Left lobe of liver (tissue), 2 donors: ENCODE measurements around the gene TGFB2. TPM values are rescaled to one million over a fixed set of nuclear protein-coding genes. Genes with fewer than 3 reads are reported as not detected.
A peak's percentile ranks its signal among the peaks of the same experiment; 100 is the strongest.

Experiments
- ATAC-seq: fragments of 200-7000 bp; cut with Tn5 transposase; one replicate; pipeline ENCODE4 v1.9.1; 2020; ENCODE audit warnings: mild to moderate bottlenecking, moderate library complexity
- DNase-seq: peaks from one replicate; pipeline ENCODE4 v3.0.0-alpha.2; 2020; ENCODE audit warnings: low spot score
- total RNA-seq: library from RNA; stranded (reverse); gene quantifications from one replicate; pipeline ENCODE4 v1.2.1, GENCODE V29; 2021
- donor health status: DM: no; HTN: no; CAD: no; lungs with moderate emphysema.
- donor health status: DM: no; HTN: yes; CAD: no.

Gene TGFB2
- total RNA-seq, 1 donor from 2014 or later = 0.20 TPM

DNA sequence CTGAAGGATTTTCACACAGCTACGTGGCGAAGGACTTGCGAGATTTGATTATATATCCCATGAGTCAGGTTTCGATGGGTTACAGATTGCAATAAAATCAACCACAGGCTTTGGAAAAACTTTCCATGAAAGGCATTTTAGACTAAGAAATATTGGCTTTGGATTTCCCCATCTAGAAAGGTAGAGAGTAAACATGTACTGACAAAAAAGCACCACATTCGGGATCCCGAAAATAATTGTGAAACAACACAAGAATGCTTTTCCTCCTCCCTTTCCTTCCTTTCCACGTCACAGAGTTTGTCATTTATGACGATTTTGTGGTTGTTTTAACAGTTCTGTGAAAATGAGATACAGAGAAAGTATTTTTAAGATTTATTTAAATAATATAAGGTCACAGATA is 38.5 kb downstream of the TGFB2 start:
- ATAC-seq (no peak), DNase-seq (no peak)

DNA sequence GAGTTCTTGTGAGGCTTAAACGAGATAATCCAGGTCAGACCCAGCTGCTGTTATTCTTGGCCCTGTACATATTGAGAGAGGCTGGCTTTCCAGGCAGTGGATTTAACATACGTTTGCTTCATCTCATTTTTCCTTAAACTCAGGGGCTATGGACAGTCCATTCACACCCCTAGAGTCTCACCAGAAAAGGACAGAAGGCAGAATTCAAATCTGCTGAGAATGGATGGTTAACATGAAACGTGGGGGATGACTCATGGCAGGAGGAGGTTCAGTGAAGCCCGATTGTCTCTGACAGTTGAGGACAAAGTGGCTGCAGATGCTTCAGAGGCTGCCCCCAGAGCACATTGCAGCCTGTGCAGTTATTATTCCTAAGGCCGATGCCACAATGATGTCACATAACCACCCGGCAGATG is 39.5 kb downstream of the TGFB2 start:
- DNase-seq = no peak
- ATAC-seq = no peak

DNA sequence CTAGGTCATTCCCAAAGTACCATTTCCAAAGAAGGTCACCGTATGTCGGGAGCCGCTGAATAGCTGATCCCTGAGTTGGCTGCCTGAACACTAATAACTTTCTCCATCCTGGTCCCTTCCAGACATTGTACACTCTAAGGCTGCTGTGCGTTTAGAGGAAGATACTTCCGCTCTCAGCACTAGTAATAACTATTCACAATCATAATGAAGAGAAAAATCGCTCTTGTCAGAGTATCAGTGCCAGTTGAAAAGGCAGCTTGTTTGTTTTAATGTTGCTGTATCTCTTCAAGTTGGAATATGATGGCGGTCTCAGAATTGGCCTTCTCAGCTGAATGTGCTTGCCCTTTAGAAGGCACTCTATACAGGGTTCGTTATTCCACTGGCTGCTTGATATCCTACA is 43.5 kb downstream of the TGFB2 start:
- ATAC-seq = no peak
- DNase-seq = no peak

DNA sequence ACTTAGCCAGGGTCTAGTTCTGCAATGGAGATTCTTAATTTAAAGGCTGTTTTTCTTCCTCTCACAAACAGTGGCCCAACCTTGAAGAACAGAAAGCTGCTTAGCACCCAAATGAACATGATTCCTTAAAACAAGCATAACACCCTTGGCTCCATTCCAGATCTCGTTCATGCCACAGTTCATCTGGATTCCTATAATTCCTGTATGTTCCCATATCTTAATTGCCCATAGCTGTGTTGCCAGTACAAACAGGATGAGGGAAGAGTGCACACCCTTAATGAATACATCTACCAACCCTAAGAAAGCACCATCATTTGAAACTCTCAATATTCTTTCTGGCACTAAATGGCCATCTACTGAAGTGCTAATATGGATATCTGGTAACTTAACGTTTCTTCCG is 45.5 kb downstream of the TGFB2 start:
- no peak for ATAC-seq
- DNase-seq = no peak

DNA sequence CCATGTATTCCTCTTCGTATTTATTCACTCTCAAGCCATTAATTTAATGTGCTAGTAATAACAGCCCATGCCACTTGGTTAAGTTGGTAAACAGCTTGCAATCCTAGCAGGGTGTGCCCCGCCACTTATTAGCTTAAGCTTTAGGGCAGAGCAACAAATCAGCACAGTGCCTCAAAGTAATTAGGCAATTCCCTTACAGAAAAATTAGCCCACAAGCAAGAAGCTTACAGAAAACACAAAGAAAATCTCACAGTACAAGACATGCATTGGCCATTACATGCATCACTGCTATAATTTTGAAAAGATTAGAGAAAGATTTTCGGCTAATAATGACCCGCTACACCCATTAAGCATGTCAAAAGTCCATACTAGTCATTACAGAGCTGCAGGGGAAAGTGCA is 47.6 kb downstream of the TGFB2 start:
- DNase-seq (no peak), ATAC-seq (no peak)

DNA sequence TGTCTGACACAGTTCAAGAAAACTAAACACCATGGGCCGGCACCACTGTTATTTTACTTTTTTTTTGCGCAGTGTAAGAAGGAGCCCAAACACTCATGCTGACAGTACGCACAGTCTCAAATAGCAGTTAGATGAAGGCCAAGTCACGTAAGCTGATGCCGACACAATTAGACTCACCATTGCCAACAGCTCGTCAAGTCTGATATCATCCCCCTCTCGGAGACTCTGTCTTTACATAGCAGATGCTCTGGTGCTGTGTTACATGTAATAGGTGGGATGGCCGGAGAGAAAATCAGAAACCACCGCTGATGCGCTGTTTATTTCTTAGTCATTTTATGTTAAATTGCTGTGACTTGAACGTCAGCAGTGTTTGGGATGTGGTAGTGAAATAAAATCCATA is 49.3 kb downstream of the TGFB2 start:
- ATAC-seq (no peak), DNase-seq (no peak)

DNA sequence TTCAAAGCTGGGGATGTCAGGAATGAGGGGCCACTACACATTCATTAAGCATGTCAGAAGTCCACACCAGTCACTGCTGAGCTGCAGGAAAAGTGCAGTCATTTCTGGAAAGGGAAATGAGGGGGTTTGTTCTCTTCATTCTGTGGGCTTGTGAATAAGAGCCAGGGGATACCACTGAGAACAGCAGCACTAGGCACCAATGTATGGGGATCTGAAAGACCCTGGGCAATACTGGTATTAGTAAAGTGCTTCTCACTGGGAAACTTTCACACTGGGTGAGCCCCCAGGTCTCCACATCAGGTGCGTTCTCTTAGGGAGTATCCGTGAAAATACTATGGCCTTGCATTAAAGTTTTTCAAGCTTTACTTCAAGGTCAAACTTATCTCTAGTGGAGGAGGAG is 49.9 kb downstream of the TGFB2 start:
- ATAC-seq = no peak
- DNase-seq = no peak

DNA sequence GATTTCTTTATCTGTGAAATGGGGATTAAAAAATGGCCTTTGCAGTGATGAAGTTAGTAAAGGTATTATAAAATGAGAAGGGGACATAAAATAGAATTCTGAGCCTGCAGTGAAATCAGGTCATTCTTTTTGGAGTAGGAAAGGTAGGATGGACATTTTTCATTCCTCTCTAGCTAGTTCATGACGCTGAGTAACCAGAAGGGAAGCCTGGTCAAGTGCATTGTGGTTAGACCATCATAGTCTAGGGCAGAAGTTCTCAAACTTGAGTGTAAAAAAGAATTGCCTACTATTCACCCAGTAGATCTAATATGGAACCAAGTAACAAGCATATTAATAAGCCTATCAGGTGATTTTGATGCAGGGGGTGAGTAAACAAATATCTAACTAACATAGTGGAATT is 50.8 kb downstream of the TGFB2 start:
- no peak for DNase-seq
- no peak for ATAC-seq

DNA sequence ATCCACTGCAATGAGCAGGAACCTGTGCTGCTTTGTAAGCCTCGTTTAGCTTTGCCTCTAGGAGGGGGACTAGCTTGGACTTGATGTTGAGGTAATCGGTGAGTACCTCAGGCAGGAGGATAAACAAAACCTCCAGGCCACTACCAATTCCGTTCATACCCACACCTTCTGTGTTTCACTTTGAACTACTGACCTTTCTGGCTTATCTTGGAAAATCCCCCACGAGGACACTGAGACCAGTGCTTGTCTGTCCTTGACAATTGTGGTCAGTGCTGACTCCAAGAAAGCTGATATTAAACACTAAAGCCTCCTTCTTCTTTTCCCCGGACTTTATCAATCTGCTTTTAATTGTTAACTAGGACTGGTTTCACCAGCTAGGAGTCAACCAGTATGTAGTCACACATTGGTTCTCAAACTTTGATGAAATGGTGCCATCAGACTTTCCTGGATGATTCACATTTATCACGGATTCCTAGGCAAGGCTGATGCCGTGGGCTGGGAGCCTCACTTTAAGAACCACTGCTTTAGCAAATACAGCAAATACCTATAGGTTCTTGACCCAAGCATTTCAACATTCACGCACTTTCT is 52.7 kb downstream of the TGFB2 start:
- DNase-seq (no peak), ATAC-seq (peak; percentile 38)

DNA sequence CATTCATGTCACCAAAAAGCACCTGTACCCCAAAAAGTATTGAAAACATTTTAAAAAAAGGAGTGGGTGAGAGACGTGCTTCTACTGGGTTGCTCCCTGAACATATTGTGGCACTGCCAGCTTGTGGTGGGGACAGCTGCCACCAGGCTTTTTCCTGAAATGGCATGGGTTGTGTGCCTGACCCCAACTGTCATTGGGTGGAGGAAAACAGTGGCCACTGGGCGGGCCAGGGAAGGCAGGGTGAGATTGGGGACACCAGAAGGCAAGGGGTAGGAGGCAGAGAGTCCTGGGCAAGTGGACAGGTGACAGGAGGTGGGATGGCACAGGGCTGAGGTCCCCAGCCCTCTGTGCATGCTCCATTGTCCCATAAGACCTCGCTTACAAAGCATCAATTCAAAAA is 55.5 kb downstream of the TGFB2 start:
- DNase-seq = no peak
- no peak for ATAC-seq

DNA sequence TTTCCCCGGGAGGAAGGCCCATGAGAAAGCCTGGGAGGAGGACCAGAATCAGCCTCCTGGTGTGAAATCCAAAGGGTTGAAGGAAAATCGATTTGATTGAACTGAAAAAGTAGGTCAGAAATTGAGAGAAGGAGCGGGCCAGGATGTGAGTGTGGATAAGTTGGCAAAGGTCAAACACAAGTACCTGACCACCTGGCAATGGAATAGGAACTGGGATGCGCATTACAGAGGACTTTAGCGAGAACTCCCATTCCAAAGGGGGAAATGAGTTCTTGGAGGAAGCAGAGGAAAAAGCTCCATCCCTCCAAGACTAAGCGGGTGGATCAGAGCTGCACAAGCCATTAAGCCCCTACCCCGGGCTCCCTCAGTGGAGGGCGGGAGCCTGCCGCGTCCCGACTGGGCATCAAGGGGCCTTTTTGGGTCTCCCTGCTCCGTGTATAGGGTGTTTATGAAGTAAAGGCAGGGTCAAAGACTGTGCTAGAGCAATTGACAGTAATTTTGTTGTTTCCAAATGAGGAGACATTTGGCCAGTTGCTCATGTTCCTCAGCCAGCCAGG is 56.4 kb downstream of the TGFB2 start:
- no peak for DNase-seq

DNA sequence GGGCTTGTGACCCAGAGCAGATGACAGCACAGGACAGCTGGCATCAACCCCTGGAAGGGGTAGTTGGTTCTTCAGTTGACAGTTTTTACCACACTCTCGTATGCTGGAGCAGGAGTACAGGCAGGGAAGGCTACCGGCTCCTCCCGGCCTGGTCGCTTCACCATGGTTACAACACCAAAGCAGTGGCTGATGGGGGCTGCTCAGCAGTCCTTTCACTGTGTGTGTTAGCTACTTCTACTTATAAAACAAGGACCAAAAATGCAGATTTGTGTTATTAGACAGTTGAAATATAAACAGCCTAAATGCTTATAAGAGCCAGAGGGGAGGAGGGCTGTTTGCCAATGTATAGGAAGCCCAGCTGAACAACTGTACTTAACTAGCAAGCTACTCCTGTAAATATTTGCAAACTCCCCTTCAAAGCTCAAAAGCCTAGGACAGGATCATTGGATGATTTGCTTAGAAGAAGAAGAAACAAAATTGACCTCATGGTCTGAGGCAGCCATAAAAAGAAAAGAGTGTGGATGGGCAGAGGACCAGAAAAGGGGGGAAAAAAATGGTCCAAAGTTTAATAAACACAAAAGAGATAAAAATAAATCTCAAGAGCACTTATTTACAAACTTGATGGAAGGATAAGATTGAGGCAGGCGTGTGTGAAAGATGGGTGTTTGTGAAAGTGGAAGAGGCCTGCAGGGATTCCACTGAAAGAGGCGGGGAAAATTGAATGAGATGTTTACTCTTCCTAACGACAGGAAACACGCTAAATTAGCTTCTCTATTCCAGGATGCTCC is 57.1 kb downstream of the TGFB2 start:
- ATAC-seq = no peak
- DNase-seq = no peak

More for the DNA sequence above, 56.4 kb downstream of the TGFB2 start:
- no peak for ATAC-seq

DNA sequence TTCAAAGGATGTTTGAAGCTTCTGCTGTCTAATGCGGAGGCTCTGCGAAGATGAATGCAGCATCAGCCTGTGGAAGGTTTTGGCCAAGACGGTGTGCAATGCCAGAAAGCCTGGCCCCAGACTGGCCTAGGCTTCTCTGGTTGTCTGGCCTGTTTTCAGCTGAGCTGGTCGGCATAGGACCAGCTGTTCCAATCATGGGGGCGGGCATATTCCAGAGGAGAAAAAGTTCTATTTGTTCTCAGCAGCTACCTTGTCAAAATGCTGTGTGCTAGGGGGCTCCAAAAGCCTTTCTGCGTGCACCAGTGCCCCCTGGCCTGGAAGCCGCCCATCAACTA is 57.6 kb downstream of the TGFB2 start:
- ATAC-seq (no peak), DNase-seq (no peak)

DNA sequence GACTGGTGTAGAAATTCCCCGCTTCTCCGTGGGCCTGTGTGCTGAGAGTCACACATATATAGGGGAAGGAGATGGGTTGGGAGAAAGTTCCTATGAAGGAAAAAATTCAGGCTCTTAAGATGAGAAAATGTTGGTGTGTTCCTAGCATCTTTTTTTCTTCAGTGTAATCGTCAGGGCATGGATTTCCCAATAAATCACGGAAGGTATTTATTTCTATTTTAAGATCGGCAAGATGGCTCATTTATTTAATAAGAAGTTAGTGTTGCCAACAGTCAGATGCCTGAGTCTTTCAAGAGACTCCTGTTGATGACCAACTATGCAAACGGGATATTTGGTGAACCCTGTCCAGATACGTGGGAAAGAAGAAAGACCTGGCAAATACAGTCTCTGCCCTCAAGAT is 58.2 kb downstream of the TGFB2 start:
- DNase-seq (no peak), ATAC-seq (no peak)

DNA sequence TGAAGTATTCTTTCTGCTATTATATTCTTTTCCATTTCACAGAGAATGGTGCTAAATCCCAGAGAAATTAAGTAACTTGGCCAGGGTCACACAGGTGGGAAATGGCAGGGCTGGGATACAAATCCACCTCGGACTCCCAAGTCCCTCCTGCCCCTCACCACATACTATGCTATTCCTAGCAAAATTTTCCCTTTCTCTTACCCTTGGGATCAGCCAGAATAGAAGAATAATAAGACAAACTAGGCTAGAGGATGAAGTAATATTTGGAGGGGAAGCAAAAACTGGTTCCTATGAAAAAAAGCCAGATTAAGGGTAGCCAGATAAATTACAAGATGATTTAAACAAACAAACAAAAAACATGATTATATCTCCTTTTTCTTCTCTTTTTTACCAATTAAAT is 62.5 kb downstream of the TGFB2 start:
- ATAC-seq (no peak), DNase-seq (no peak)

DNA sequence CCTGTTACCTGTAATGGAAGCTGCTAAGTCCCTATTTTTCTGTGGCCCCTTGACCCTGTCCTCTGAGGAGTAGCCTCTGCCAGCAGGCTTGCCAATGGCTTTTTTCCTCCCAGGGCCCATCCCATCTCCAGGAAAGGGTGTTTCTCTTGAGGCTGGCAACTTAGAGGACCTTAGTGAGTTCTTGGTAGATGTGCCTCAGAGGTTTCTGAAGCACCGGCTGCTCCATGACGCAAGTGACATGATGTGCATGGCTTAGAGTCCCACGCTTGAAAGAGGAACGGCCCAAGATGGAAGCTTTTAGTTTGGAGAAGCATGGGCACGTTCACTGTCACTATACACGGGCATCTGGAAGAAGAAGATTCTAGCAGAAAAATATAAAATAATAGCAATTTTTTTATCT is 63.0 kb downstream of the TGFB2 start:
- ATAC-seq (no peak), DNase-seq (no peak)

DNA sequence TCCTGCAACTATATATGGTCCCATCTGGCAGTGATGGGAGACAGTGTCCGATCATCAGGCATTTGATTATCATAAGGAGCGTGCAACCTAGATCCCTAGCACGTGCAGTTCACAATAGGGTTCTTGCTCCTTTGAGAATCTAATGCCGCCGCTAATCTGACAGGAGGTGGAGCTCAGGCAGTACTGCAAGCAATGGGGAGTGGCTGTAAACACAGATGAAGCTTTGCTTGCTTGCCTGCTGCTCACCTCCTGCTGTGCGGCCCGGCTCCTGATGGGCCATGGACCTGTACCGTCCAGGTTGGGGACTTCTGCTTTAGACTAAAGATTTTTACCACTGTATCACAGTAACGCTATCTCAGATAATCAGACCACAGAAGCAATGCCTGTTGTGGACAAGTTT is 63.8 kb downstream of the TGFB2 start:
- ATAC-seq = no peak
- DNase-seq = no peak

DNA sequence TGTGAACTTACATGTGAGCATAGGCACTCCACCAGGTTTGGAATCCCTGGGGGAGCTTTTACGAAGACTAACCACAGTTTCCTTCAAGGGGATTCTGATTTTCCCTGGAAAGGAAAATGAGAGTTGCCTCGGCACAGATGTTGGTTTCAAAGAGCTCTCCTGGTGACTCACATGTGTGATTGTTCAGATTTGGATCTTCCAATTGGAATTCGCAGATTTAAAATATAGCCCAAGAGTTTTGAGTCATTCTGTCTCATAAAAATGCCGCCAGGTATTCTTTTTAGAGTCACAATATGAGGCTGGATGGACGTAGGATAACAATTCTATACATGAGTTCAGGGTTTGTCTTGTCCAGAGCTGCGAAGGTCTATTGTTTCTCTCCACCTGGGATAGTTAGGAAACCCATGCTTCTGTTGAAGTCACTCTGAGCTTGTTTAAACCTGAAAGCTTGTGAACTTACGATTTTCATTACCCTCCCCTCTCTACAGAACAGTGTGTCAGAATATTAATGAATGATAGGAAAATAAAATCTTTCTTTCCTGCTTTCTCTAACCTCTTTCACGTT is 64.9 kb downstream of the TGFB2 start:
- DNase-seq = no peak
- ATAC-seq = no peak

DNA sequence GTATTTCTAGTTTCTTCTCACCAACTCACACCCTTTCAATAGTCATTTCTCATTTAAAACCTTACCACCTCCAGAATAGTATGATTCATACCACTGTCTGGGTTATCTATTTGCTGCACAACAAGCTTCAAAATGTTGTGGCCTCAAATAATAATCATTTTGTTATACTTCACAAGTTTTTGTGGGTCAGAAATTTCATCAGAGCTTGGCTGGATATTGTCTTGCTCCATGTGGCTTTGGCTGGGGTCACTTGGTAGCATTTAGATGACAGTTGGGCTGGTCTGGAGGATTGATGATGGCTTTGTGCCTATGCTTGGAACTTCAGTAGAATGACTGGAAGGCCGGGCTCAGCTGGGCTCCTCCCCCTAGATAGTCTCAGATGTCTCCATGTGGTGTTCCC is 66.0 kb downstream of the TGFB2 start:
- ATAC-seq (no peak), DNase-seq (no peak)

DNA sequence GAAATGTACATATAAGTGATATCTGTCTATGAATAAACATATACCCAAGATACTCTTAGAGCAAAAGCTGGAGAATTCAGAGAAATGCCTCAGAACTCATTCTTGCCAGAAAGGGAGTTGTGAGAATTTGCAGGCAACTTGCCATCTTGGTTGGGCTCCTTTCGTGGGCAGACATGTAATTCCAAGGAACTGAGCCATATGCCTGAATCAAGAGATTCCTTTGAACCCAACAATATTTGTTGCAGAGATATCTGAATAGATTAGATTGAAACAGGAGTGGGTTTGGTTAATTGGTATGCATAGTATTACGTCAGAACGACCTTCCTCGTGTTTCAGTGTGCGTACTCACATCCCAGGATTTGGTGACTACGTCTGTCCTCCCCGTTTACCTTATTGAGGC is 67.0 kb downstream of the TGFB2 start:
- ATAC-seq (no peak), DNase-seq (no peak)

DNA sequence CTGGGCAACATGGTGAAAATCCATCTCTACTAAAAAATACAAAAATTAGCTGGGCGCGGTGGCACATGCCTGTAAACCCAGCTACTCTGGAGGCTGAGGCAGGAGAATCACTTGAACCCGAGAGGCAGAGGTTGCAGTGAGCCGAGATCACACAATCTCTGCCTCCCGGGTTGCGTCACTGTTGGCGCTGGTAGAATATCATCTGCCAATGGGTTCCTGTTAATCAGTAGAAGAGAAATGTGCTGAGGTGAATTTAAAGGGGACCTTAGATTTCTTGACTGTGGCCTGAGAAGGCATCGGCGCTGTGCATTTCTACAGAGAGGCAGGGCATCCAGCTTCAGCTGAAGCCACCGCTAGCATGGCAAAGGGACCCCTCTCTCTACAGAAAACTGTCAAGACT is 68.0 kb downstream of the TGFB2 start:
- ATAC-seq (peak; percentile 55), DNase-seq (no peak)

DNA sequence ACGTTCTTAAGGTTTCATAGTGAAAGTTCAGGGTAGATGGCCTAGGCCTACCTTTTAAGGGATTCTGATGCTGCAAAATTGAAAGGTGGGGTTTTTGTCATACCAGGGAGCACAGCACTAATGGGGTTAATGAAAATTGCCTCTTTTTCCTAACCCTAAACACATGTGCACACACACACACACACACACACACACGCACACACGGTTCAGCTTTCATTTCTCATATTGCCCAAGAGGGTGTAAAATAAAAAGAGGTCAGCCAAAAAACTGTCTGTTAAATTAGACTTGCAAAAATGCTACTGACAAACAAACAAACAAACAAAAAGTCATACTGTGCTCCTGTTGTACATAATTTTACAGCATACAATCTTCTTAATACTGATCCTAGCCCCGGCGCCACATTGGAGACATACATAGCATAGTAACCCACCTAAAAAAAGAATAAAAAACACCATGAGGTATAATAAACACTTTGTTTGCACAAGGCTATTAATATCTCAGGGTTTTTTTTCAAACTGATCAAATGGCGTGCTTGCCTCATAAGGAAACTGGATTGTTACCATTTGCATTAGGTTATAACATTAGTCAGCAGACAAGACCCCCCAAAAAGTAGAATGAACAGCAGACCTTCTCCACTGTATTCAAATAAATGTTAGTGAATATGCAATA is 69.1 kb downstream of the TGFB2 start:
- ATAC-seq (no peak), DNase-seq (no peak)
